Activated B cell treated with CpG ODN at 0.5 μM for 24 hours (primary cell): ENCODE measurements around the gene CMTM5. TPM values are rescaled to one million over a fixed set of nuclear protein-coding genes. Genes with fewer than 3 reads are reported as not detected.

Experiments
- ATAC-seq: fragments of 200-7000 bp; cut with Tn5 transposase; one replicate; pipeline ENCODE4 v1.10.0; 2021; ENCODE audit warnings: low read depth, mild to moderate bottlenecking, moderate library complexity
- CTCF ChIA-PET: fragments of 350-600 bp; sonication (Branson Sonifier 250); formaldehyde crosslinking; loops from one replicate; lab custom pipeline; 2021; ENCODE audit warnings: antibody characterized with exemption; lab: Charles Lee
- POLR2A ChIA-PET: fragments of 350-600 bp; sonication (Branson Sonifier 250); formaldehyde crosslinking; loops from one replicate; lab custom pipeline; 2021; ENCODE audit warnings: antibody characterized with exemption; lab: Charles Lee
- DNase-seq: peaks from one replicate; pipeline ENCODE4 v3.0.0; 2022
- H3K27ac Mint-ChIP-seq: one replicate; pipeline ENCODE4 v1.8.0; 2020; ENCODE audit warnings: mixed read lengths
- H3K27me3 Mint-ChIP-seq: one replicate; pipeline ENCODE4 v1.8.0; 2021; ENCODE audit warnings: mixed read lengths
- H3K36me3 Mint-ChIP-seq: one replicate; pipeline ENCODE4 v1.8.0; 2021; ENCODE audit warnings: low read depth, mixed read lengths
- H3K4me1 Mint-ChIP-seq: one replicate; pipeline ENCODE4 v1.8.0; 2021; ENCODE audit warnings: mixed read lengths
- H3K4me3 Mint-ChIP-seq: one replicate; pipeline ENCODE4 v1.8.0; 2020; ENCODE audit warnings: mild to moderate bottlenecking, mixed read lengths
- H3K9me3 Mint-ChIP-seq: one replicate; pipeline ENCODE4 v1.8.0; 2020; ENCODE audit warnings: mixed read lengths
- CTCF ChIP-seq: fragments of 200-600 bp; IDR thresholded peaks from one replicate; pipeline ENCODE4 v1.8.0; 2022; ENCODE audit warnings: antibody characterized with exemption, mild to moderate bottlenecking
- intact Hi-C: fragments of 100-400 bp; cut with micrococcal nuclease; formaldehyde crosslinking; loops from one replicate; pipeline ENCODE4 v1.15.1; 2024
- total RNA-seq: library from RNA; stranded (reverse); gene quantifications from 2 replicates; pipeline ENCODE4 v1.2.3, GENCODE V29; 2022

The CMTM5 gene
- total RNA-seq, 1 donor from 2014 or later = not detected

DNA sequence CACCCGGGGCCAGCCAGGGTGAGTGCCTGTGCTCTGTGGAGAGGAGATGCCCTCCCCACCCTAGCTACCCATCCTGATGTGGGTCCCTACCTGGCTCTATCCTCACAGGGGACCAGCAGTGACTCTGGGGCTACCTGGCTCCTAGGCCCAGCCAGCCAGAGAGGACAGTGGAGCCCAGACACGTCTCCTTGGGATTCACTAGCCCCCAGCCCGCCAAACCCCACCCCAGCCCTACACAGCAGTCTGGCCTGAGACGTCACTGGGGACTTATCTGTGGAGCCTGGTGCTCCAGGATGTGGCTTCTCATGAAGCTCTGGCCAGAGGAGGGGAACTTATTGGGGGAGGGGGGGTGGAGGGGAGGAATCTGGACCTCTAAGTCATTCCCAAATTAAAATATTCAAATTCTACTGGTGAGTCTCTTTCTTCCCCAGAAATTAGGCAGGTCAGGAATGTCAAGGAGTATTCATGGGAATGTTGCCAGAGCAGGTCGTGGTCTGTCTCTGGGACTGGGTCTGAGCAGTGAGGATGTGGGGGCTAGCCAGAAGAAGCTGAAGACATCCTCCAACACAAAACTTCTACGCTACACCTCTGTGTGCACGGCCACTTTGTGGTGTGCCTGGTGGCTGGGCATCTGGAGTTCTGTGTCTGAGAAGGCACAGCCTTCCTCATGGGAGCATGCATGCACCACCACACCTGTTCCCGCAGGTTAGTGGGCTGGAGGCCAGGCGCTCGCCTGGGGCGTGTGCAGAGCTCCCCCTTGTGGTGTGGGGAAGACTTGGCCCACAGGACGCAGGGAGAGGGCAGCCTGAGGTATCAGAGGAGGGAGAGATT, 2.7 kb downstream of the CMTM5 start:
- Mint-ChIP-seq H3K36me3 (no peaks in the 10 kb centered on the region), H3K27me3 (peaks cover 20% of the 10 kb centered on the region), H3K4me1 (no peaks in the 10 kb centered on the region), H3K4me3 (no peak overlapping the region), H3K27ac (no peak overlapping the region), H3K9me3 (no peaks in the 10 kb centered on the region)
- ATAC-seq (peak; percentile 87), DNase-seq (peak; percentile 56)
- ChIA-PET POLR2A (interaction anchor here (0.5 to 1.4 kb wide), 2 partner anchors 284 to 288 kb away, joined by 3 to 5 read pairs; partner anchors contain the start of genes ACIN1 and C14orf119), CTCF (interaction anchor here (0.6 to 2.9 kb wide), 31 partner anchors 10 to 406 kb away, joined by 3 to 24 read pairs (median 4); no protein-coding TSS in a partner anchor)
- intact Hi-C loops = loop anchor here (1.0 to 2.0 kb wide), 5 partner anchors 51 to 406 kb away; no protein-coding TSS in a partner anchor
- peak; percentile 81 for TF ChIP-seq CTCF

DNA sequence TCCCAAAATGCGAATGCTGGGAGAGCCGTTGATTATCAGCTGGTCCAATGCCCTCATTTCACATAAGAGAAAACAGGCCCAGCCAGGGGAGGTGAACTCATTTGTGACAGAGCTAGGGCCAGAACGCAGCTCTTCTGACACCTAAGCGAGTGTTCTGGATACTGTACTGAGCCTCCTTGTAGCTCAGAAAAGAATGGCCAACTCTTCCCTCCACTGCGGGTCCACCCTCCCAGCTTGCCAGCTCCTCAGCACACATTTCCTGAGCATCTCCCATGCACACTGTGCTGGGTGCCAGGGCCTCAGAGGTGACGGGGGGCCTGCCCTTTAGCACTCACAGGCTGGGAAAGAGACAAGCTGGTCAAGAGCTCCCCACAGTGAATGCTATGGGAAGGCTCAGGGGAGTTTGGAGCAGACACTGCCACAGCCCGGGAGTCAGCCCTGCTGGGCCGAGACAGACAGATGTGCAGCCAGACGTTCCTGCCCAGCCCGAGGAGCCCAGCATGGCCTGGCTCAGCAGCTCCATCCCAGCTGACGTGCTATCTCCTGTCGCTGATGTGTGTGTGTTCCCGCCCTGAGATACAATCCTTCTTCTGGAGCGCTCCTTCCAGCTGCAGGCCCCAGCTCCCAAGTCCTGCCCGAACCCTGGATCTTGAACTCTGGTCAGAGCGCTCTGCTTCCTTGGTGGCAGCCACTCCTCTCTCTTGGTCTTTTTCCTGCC, 3.5 kb downstream of the CMTM5 start:
- Mint-ChIP-seq H3K27ac (no peak overlapping the region), H3K4me1 (no peaks in the 10 kb centered on the region), H3K27me3 (peaks cover 20% of the 10 kb centered on the region), H3K36me3 (no peaks in the 10 kb centered on the region), H3K4me3 (no peak overlapping the region), H3K9me3 (no peaks in the 10 kb centered on the region)
- no peak for DNase-seq
- TF ChIP-seq CTCF = no peak
- intact Hi-C loops = loop anchor here (1.0 to 2.0 kb wide), 5 partner anchors 52 to 407 kb away; no protein-coding TSS in a partner anchor
- CTCF ChIA-PET = interaction anchor here (0.7 to 2.9 kb wide), 28 partner anchors 9 to 407 kb away, joined by 3 to 24 read pairs (median 4); no protein-coding TSS in a partner anchor
- POLR2A ChIA-PET = interaction anchor here (0.5 to 1.4 kb wide), 2 partner anchors 260 to 285 kb away, joined by 3 read pairs; partner anchors contain the start of genes ACIN1 and C14orf119
- ATAC-seq = no peak

- H3K36me3 Mint-ChIP-seq = no peaks in the 10 kb centered on the region
- H3K27me3 Mint-ChIP-seq = peaks cover 20% of the 10 kb centered on the region
- POLR2A ChIA-PET = no interaction called here
- H3K27ac Mint-ChIP-seq = no peak overlapping the region
- H3K4me1 Mint-ChIP-seq = no peaks in the 10 kb centered on the region
- no peak for DNase-seq
- no peak for TF ChIP-seq CTCF
- intact Hi-C loops = loop anchor here (1.0 to 2.0 kb wide), 5 partner anchors 53 to 408 kb away; no protein-coding TSS in a partner anchor
- no peak for ATAC-seq
- CTCF ChIA-PET = interaction anchor here (1.0 to 2.9 kb wide), 16 partner anchors 8 to 407 kb away, joined by 3 to 24 read pairs (median 5); no protein-coding TSS in a partner anchor
- no peaks in the 10 kb centered on the region for H3K9me3 Mint-ChIP-seq
- H3K4me3 Mint-ChIP-seq = no peak overlapping the region
These were observed 4.1 kb downstream of the CMTM5 start for GRCh38 chr14:23380976-23381375.

DNA sequence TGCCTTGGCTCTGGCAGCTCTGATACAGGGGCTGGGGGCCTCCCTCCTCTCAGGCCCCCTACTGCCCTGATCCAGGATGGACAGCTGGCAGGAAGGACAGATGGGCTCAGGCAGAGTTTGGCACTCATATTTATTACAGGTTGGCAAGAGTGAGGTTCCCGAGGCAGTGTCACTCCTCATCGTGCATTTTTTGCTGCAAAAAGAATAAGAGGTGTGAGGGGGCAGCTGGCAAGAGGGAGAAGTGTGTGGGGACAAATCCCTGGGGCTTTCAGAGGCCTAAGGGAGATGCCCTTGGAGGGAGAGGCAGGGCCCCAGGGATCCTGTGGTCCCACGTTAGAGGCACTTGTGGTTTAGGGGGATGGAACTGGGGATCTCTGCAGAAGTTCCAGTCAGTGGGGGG, 5.0 kb downstream of the CMTM5 start:
- ChIA-PET CTCF (no interaction called here), POLR2A (no interaction called here)
- Mint-ChIP-seq H3K9me3 (no peaks in the 10 kb centered on the region), H3K36me3 (no peaks in the 10 kb centered on the region), H3K4me3 (no peak overlapping the region), H3K27ac (no peak overlapping the region), H3K4me1 (no peaks in the 10 kb centered on the region), H3K27me3 (peaks cover 20% of the 10 kb centered on the region)
- intact Hi-C loops = loop anchor here (2.0 kb wide), 1 partner anchor 313 kb away; no protein-coding TSS in a partner anchor
- ATAC-seq = no peak
- TF ChIP-seq CTCF = no peak
- no peak for DNase-seq
